Activated CD8-positive, alpha-beta memory T cell treated with anti-CD3 and anti-CD28 coated beads, Interleukin-2, amount 10 ng/mL, durations not matched to agents 7 days and 5 days (primary cell): ENCODE results near the gene CFAP46. TPM values are rescaled to one million over a fixed set of nuclear protein-coding genes. Genes with fewer than 3 reads are reported as not detected.
"Not testable (repeated sequence)": the region's sequence is repeated elsewhere in the genome, so short reads cannot be mapped to it uniquely, and the experiment has no call there.

Experiments
- ATAC-seq: fragments of 150-1000 bp; cut with Tn5 transposase; one replicate; pipeline ENCODE4 v1.10.0; 2021; ENCODE audit warnings: moderate library complexity
- CTCF ChIA-PET: fragments of 350-600 bp; sonication (Branson Sonifier 250); formaldehyde crosslinking; loops from one replicate; lab custom pipeline; 2021; ENCODE audit warnings: antibody characterized with exemption; lab: Charles Lee
- DNase-seq: peaks from one replicate; pipeline ENCODE4 v3.0.0-alpha.2; 2020
- H3K27ac Mint-ChIP-seq: one replicate; pipeline ENCODE4 v1.8.0; 2021; ENCODE audit warnings: mild to moderate bottlenecking, mixed read lengths
- H3K27me3 Mint-ChIP-seq: one replicate; pipeline ENCODE4 v1.8.0; 2021; ENCODE audit warnings: mixed read lengths
- H3K36me3 Mint-ChIP-seq: one replicate; pipeline ENCODE4 v1.8.0; 2021; ENCODE audit warnings: mild to moderate bottlenecking, mixed read lengths
- H3K4me1 Mint-ChIP-seq: one replicate; pipeline ENCODE4 v1.8.0; 2021; ENCODE audit warnings: mixed read lengths
- H3K4me3 Mint-ChIP-seq: one replicate; pipeline ENCODE4 v1.8.0; 2021; ENCODE audit warnings: mild to moderate bottlenecking, moderate library complexity, mixed read lengths
- H3K9me3 Mint-ChIP-seq: one replicate; pipeline ENCODE4 v1.8.0; 2022; ENCODE audit warnings: low read depth, mixed read lengths
- total RNA-seq, 2 experiments: library from RNA; stranded (reverse); gene quantifications; one replicate each; pipeline ENCODE4 v1.2.3, GENCODE V29; 2021

The CFAP46 gene
- total RNA-seq, 2 experiments from 2014 or later = not detected

DNA sequence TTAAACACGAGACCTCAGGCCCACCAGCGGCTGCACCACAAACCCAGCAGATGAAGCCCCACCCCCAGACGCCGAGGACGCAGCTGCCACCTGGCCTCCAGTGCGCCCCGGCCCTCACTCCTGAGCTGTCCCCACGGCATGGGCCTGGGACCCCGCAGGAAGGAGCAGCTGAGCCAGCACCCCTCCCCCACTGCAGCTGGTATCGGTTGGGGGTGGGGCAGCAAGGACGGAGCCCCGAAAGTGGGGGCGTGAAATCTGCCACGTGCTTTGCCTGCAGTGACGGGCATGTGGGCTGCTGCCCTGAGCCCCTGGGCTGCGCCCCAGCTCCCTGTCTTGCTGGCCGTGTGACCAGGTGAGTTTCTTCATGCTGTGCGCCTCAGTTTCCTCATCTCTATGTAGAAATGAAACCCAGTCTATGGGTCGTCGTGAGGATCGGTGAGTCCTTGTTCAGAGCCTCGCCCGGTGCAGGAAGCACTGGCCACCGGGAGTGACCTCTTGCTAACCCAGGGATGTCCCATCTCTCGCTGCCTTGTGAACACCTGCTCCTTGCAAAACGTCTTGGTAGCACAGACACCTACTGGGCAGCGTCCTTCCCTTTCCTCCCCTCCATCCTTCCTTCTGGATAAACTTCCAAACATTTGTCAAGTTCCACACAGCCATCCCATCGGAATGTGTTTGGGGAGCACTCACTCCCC, 32.0 kb downstream of the CFAP46 start:
- no peak overlapping the region for H3K4me3 Mint-ChIP-seq
- no peaks in the 10 kb centered on the region for H3K36me3 Mint-ChIP-seq
- no peak overlapping the region for H3K27ac Mint-ChIP-seq
- ATAC-seq (no peak), DNase-seq (no peak)
- no peaks in the 10 kb centered on the region for H3K27me3 Mint-ChIP-seq
- H3K4me1 Mint-ChIP-seq = peaks cover 1% of the 10 kb centered on the region
- CTCF ChIA-PET = no interaction called here
- H3K9me3 Mint-ChIP-seq = no peaks in the 10 kb centered on the region

DNA sequence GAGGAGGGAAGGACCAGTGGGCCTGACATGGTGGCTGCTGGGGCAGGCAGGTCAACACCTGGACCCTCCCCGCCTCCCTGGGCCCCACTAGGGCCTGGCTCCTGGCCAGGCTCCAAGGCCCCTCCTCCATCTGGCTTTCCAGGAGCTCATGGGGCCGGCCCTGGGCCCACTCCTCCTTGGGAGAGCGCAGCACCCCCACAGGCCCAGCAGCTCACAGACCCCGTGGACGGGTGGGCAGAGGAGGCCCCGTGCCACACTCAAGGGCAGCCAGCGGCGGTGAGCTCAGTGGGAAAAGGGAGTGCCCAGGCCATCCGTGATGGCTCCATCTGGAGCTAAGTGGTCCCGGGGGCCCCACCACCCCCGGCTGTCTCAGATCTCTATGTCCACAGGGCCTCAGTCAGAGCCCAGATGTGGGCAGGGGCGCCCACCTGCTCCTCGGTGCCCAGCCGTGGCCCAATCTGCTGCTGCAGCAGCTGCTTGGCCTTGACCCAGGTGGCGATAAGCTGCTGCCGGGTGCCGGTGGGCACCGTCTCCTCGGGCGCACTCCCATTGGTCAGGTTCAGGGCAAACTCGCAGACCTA, 32.8 kb downstream of the CFAP46 start:
- ATAC-seq = no peak
- no peak overlapping the region for H3K4me3 Mint-ChIP-seq
- no peaks in the 10 kb centered on the region for H3K27me3 Mint-ChIP-seq
- CTCF ChIA-PET = no interaction called here
- DNase-seq = no peak
- no peak overlapping the region for H3K27ac Mint-ChIP-seq
- no peaks in the 10 kb centered on the region for H3K36me3 Mint-ChIP-seq
- peaks cover 9% of the 10 kb centered on the region for H3K4me1 Mint-ChIP-seq
- H3K9me3 Mint-ChIP-seq = no peaks in the 10 kb centered on the region

DNA sequence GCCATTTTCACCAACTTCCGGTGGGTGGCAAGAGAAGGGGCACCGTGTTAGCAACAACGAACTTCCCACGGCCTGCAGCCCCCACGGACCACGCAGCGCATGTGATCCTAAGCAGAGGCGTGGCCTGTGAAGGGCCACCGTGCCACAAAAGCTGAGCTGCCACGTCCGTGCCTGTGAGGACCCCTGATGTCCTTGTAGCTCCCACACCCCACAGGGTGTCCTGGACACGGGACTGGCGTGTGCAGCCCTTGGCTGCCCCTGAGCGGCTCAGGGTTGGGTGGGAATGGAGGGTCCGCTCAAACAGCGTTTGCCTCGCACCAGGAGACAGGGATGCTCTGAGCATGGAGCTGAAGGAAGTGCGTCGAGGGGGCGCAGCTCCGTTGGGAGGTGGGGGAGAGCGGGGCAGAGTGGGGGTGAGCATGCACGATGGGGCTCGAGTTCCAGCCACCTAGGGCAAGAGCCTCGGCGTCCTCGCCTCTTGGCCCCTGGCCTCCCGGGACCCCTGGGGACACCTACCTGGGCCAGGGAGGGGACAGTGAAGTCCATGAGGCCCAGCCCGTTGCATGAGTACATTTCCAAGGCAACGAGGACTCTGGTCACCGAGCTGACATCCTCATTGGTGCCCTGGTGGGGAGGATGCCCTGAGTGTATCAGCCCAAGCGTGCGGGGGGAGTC, 33.6 kb downstream of the CFAP46 start:
- Mint-ChIP-seq H3K4me1 (peaks cover 14% of the 10 kb centered on the region), H3K27me3 (no peaks in the 10 kb centered on the region), H3K9me3 (no peaks in the 10 kb centered on the region), H3K27ac (no peak overlapping the region), H3K36me3 (no peaks in the 10 kb centered on the region), H3K4me3 (no peak overlapping the region)
- no peak for ATAC-seq
- CTCF ChIA-PET = no interaction called here
- DNase-seq = no peak

- no peaks in the 10 kb centered on the region for H3K27me3 Mint-ChIP-seq
- DNase-seq = no peak
- H3K9me3 Mint-ChIP-seq = no peaks in the 10 kb centered on the region
- CTCF ChIA-PET = no interaction called here
- peaks cover 18% of the 10 kb centered on the region for H3K4me1 Mint-ChIP-seq
- ATAC-seq = no peak
- H3K36me3 Mint-ChIP-seq = no peaks in the 10 kb centered on the region
- H3K4me3 Mint-ChIP-seq = no peak overlapping the region
- H3K27ac Mint-ChIP-seq = no peak overlapping the region
These were observed 34.3 kb downstream of the CFAP46 start for GRCh38 chr10:132907821-132908620.

- H3K4me1 Mint-ChIP-seq = peaks cover 18% of the 10 kb centered on the region
- DNase-seq = no peak
- CTCF ChIA-PET = no interaction called here
- no peak overlapping the region for H3K27ac Mint-ChIP-seq
- H3K4me3 Mint-ChIP-seq = no peak overlapping the region
- no peaks in the 10 kb centered on the region for H3K36me3 Mint-ChIP-seq
- peaks cover 3% of the 10 kb centered on the region for H3K27me3 Mint-ChIP-seq
- no peaks in the 10 kb centered on the region for H3K9me3 Mint-ChIP-seq
- no peak for ATAC-seq
These were observed 35.5 kb downstream of the CFAP46 start for GRCh38 chr10:132906836-132907235.

GRCh38 chr10:132906106-132906505, 36.3 kb downstream of the CFAP46 start:
- H3K9me3 Mint-ChIP-seq = no peaks in the 10 kb centered on the region
- no peak for ATAC-seq

DNA sequence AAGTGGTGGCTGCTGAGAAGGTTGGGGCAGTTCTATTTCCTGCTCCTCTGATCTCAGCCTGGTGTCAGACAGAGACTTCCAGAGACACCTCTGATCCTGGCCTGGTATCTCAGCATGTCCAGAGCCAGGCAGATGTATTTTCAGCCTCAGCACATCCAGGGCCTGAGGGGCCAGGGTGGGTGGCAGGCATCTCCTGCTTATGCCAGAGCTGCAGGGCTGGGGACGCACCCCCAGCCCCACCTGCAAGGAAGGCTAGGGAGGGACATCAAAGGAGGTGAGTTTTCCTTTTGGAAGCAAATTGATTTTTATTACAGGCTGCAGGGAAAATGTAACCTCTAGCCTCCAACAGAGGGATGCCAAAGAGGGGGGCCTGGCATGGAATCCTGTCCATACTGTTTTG, 36.7 kb downstream of the CFAP46 start:
- Mint-ChIP-seq H3K4me3 (no peak overlapping the region), H3K36me3 (no peaks in the 10 kb centered on the region), H3K9me3 (no peaks in the 10 kb centered on the region), H3K27me3 (peaks cover 7% of the 10 kb centered on the region), H3K4me1 (peaks cover 18% of the 10 kb centered on the region), H3K27ac (no peak overlapping the region)
- DNase-seq (no peak), ATAC-seq (no peak)
- CTCF ChIA-PET = interaction anchor here (0.9 kb wide), 1 partner anchor 34 kb away, joined by 3 read pairs; no protein-coding TSS in a partner anchor

More at GRCh38 chr10:132906106-132906505, 36.3 kb downstream of the CFAP46 start:
- peaks cover 3% of the 10 kb centered on the region for H3K27me3 Mint-ChIP-seq
- no peaks in the 10 kb centered on the region for H3K36me3 Mint-ChIP-seq
- DNase-seq = no peak
- CTCF ChIA-PET = no interaction called here
- no peak overlapping the region for H3K4me3 Mint-ChIP-seq
- H3K4me1 Mint-ChIP-seq = peaks cover 18% of the 10 kb centered on the region
- H3K27ac Mint-ChIP-seq = no peak overlapping the region

DNA sequence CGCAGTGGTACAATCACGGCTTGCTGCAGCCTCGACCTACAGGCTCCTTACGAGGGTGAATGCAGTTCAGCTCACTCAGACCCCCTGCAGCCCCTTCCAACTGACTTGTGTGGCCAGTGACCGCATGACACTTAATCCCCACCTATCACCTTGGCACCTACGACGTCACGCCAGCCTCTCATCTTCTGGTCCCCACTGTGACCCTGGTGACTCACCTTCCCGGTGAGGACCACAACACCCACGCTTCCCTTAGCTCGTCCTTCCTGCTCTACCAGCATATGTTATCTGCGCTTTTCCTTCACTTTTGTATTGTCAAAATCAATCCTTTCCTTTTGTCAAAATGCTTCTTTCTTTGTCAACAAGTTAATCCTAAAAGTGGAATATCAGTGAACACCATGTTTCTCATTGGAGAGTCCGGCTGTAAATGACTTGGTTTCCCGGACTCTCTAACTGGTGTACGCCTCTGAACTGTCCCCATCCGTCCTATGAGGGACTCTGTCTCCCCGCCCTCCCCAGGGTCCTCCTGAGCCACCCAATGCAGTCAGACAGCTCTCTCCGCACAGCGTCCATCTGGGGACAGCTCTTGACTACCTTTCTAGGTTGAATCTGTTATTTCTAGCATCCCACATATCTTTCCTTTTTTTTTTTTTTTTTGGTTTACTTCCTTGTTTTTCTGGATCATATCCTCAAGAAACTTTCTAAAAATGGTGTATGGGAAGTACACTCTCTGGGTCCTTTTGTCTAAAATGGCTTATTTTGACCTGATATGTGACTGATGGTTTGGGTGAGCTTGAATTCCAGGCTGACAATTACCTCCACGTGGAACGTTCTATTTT, 37.3 kb downstream of the CFAP46 start:
- CTCF ChIA-PET = interaction anchor here (0.6 to 1.4 kb wide), 3 partner anchors 35 to 419 kb away, joined by 3 read pairs; no protein-coding TSS in a partner anchor

GRCh38 chr10:132904181-132904813, 38.1 kb downstream of the CFAP46 start:
- Mint-ChIP-seq H3K4me3 (no peak overlapping the region), H3K27me3 (peaks cover 8% of the 10 kb centered on the region), H3K4me1 (peaks cover 18% of the 10 kb centered on the region), H3K27ac (no peak overlapping the region), H3K9me3 (no peaks in the 10 kb centered on the region), H3K36me3 (no peaks in the 10 kb centered on the region)
- ATAC-seq = peak; percentile 61
- DNase-seq = no peak
- CTCF ChIA-PET = interaction anchor here (0.6 to 1.4 kb wide), 3 partner anchors 219 to 420 kb away, joined by 3 read pairs; no protein-coding TSS in a partner anchor

More for the DNA sequence above, 37.3 kb downstream of the CFAP46 start:
- DNase-seq (peak; percentile 65), ATAC-seq (peak; percentile 63)
- peak overlapping the region; percentile 6 for H3K27ac Mint-ChIP-seq
- no peaks in the 10 kb centered on the region for H3K36me3 Mint-ChIP-seq
- no peaks in the 10 kb centered on the region for H3K9me3 Mint-ChIP-seq
- H3K4me1 Mint-ChIP-seq = peaks cover 18% of the 10 kb centered on the region
- H3K4me3 Mint-ChIP-seq = no peak overlapping the region
- H3K27me3 Mint-ChIP-seq = peaks cover 8% of the 10 kb centered on the region

GRCh38 chr10:132902656-132903575, 39.5 kb downstream of the CFAP46 start:
- DNase-seq, H3K27me3 Mint-ChIP-seq, ATAC-seq, H3K27ac Mint-ChIP-seq, H3K4me3 Mint-ChIP-seq, H3K9me3 Mint-ChIP-seq, H3K36me3 Mint-ChIP-seq: not testable (repeated sequence)
- CTCF ChIA-PET = interaction anchor here (1.1 to 1.4 kb wide), 2 partner anchors 220 to 421 kb away, joined by 3 read pairs; no protein-coding TSS in a partner anchor
- H3K4me1 Mint-ChIP-seq = peaks cover 18% of the 10 kb centered on the region

DNA sequence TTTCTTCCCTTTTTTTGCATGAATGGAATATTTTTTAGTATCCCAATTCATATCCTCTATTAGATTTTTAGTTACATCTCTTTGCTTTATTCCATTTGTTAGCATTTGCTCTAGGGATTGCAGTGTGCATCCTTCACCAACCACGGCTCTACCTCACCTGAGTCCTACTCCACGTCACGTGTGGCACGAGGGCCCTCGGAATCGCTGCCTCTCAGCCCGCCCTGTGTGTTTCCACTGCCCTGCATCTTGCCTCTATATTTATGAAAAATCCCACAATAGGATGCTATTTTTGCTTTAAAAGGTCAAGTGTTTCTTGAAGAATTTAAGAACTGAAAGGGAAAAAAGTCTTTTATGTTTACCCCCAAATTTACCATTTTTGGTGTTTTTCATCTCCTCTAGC, 41.0 kb downstream of the CFAP46 start:
- ATAC-seq (no peak), DNase-seq (no peak)
- CTCF ChIA-PET = no interaction called here
- no peak overlapping the region for H3K4me3 Mint-ChIP-seq
- no peaks in the 10 kb centered on the region for H3K36me3 Mint-ChIP-seq
- no peaks in the 10 kb centered on the region for H3K9me3 Mint-ChIP-seq
- H3K27ac Mint-ChIP-seq = no peak overlapping the region
- peaks cover 14% of the 10 kb centered on the region for H3K27me3 Mint-ChIP-seq
- peaks cover 18% of the 10 kb centered on the region for H3K4me1 Mint-ChIP-seq
